Measurements from ENCODE around the gene LRRC75A.
"Not testable (repeated sequence)": the region's sequence is repeated elsewhere in the genome, so short reads cannot be mapped to it uniquely, and the experiment has no call there.

Gene LRRC75A

GRCh38 chr17:16415031-16415924 lies 76.7 kb downstream of the LRRC75A start, which contains the start of gene TRPV2:
Gene TRPV2, plus strand, starts transcription at chr17:16415571. Its CDS starts 2,098 bp downstream, at chr17:16417669.
- DNase-seq (peak; percentile 78), ATAC-seq (ENCODE audit: insufficient read depth, low read depth) (peak; percentile 69)
- H2AFZ ChIP-seq (ENCODE audit: low read depth, low read length): peak within 1 kb of the TSS; percentile 64
- TF ChIP-seq, protein P1, sequence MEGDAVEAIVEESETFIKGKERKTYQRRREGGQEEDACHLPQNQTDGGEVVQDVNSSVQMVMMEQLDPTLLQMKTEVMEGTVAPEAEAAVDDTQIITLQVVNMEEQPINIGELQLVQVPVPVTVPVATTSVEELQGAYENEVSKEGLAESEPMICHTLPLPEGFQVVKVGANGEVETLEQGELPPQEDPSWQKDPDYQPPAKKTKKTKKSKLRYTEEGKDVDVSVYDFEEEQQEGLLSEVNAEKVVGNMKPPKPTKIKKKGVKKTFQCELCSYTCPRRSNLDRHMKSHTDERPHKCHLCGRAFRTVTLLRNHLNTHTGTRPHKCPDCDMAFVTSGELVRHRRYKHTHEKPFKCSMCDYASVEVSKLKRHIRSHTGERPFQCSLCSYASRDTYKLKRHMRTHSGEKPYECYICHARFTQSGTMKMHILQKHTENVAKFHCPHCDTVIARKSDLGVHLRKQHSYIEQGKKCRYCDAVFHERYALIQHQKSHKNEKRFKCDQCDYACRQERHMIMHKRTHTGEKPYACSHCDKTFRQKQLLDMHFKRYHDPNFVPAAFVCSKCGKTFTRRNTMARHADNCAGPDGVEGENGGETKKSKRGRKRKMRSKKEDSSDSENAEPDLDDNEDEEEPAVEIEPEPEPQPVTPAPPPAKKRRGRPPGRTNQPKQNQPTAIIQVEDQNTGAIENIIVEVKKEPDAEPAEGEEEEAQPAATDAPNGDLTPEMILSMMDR (IDR thresholded peaks at IDR 0.05; ENCODE audit: borderline replicate concordance, extremely low read depth, low read length, poor library complexity, severe bottlenecking): peak; percentile 57
- no peak for TF ChIP-seq EZH2 (IDR thresholded peaks at IDR 0.05; ENCODE audit: borderline replicate concordance, low read depth, low read length, severe bottlenecking)
- H3K9me3 ChIP-seq (ENCODE audit: insufficient read depth, low read length, severe bottlenecking): no peaks in the 10 kb centered on the region
- H3K79me2 ChIP-seq (ENCODE audit: insufficient read depth, low read length): peaks cover 24% of the 10 kb centered on the region
- H3K9ac ChIP-seq (ENCODE audit: low read depth, low read length): peak within 1 kb of the TSS; percentile 84
- H3K4me2 ChIP-seq (ENCODE audit: insufficient read depth, low read length): peak within 1 kb of the TSS; percentile 95
- peaks cover 31% of the 10 kb centered on the region for H3K4me1 ChIP-seq (ENCODE audit: insufficient read depth, low read length)
- H4K20me1 ChIP-seq (ENCODE audit: insufficient read depth, low read length): peaks cover 2% of the 10 kb centered on the region; the same call in 1 of the 2 replicates
- peak within 1 kb of the TSS; percentile 69 to 88 for H3K4me3 ChIP-seq (ENCODE audit: low read depth in 1 of 2, low read length in 2 of 2)
- peak within 1 kb of the TSS; percentile 86 for H3K27ac ChIP-seq (ENCODE audit: low read length)
- H3K36me3 ChIP-seq (ENCODE audit: insufficient read depth, low read length): peaks cover 30% of the 10 kb centered on the region
- H3K27me3 ChIP-seq (ENCODE audit: insufficient read depth, low read length, poor library complexity): no peaks in the 10 kb centered on the region

GRCh38 chr17:16407911-16408588 lies 83.9 kb downstream of the LRRC75A start:
- Histone ChIP-seq H3K79me2 (ENCODE audit: insufficient read depth, low read length) (no peaks in the 10 kb centered on the region), H4K20me1 (ENCODE audit: insufficient read depth, low read length) (no peaks in the 10 kb centered on the region), H3K27ac (ENCODE audit: low read length) (no peak overlapping the region), H3K27me3 (ENCODE audit: insufficient read depth, low read length, poor library complexity) (no peaks in the 10 kb centered on the region), H2AFZ (ENCODE audit: low read depth, low read length) (no peak overlapping the region), H3K9me3 (ENCODE audit: insufficient read depth, low read length, severe bottlenecking) (no peaks in the 10 kb centered on the region), H3K4me2 (ENCODE audit: insufficient read depth, low read length) (no peak overlapping the region), H3K4me1 (ENCODE audit: insufficient read depth, low read length) (no peaks in the 10 kb centered on the region), H3K4me3 (ENCODE audit: low read depth in 1 of 2, low read length in 2 of 2) (no peak overlapping the region), H3K36me3 (ENCODE audit: insufficient read depth, low read length) (no peaks in the 10 kb centered on the region), H3K9ac (ENCODE audit: low read depth, low read length) (no peak overlapping the region)
- TF ChIP-seq EZH2 (IDR thresholded peaks at IDR 0.05; ENCODE audit: borderline replicate concordance, low read depth, low read length, severe bottlenecking): no peak
- TF ChIP-seq, protein P1 (IDR thresholded peaks at IDR 0.05; ENCODE audit: borderline replicate concordance, extremely low read depth, low read length, poor library complexity, severe bottlenecking): no peak
- no peak for ATAC-seq (ENCODE audit: insufficient read depth, low read depth)
- no peak for DNase-seq

GRCh38 chr17:16406742-16407674 lies 85.0 kb downstream of the LRRC75A start:
- H3K9ac ChIP-seq (ENCODE audit: low read depth, low read length): no peak overlapping the region
- peak; percentile 27; the same call in 1 of the 3 replicates for ATAC-seq (ENCODE audit: insufficient read depth, low read depth)

DNA sequence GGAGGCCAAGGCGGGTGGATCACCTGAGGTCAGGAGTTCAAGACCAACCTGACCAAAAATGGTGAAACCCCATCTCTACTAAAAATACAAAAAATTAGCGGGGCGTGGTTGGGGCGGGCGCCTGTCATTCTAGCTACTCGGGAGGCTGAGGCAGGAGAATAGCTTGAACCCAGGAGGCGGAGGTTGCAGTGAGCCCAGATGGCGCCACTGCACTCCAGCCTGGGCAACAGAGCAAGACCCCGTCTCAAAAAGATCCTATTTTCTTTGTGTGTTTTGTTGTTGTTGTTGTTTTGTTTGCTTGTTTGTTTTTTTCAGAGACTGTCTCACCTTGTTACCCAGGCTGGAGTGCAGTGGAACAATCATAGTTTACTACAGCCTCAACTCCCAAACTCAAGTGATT lies 88.1 kb downstream of the LRRC75A start:
- not testable (repeated sequence) for H2AFZ ChIP-seq (ENCODE audit: low read depth, low read length); DNase-seq; H3K27ac ChIP-seq (ENCODE audit: low read length); ATAC-seq (ENCODE audit: insufficient read depth, low read depth); H4K20me1 ChIP-seq (ENCODE audit: insufficient read depth, low read length); H3K36me3 ChIP-seq (ENCODE audit: insufficient read depth, low read length); H3K79me2 ChIP-seq (ENCODE audit: insufficient read depth, low read length); H3K4me3 ChIP-seq (ENCODE audit: low read depth in 1 of 2, low read length in 2 of 2); H3K4me2 ChIP-seq (ENCODE audit: insufficient read depth, low read length); H3K9ac ChIP-seq (ENCODE audit: low read depth, low read length); H3K4me1 ChIP-seq (ENCODE audit: insufficient read depth, low read length); H3K27me3 ChIP-seq (ENCODE audit: insufficient read depth, low read length, poor library complexity); H3K9me3 ChIP-seq (ENCODE audit: insufficient read depth, low read length, severe bottlenecking)

More at GRCh38 chr17:16406742-16407674, 85.0 kb downstream of the LRRC75A start:
- Histone ChIP-seq H3K4me1 (ENCODE audit: insufficient read depth, low read length) (no peaks in the 10 kb centered on the region), H3K4me3 (ENCODE audit: low read depth in 1 of 2, low read length in 2 of 2) (no peak overlapping the region), H3K27me3 (ENCODE audit: insufficient read depth, low read length, poor library complexity) (no peaks in the 10 kb centered on the region), H3K36me3 (ENCODE audit: insufficient read depth, low read length) (no peaks in the 10 kb centered on the region), H2AFZ (ENCODE audit: low read depth, low read length) (no peak overlapping the region), H3K4me2 (ENCODE audit: insufficient read depth, low read length) (no peak overlapping the region), H4K20me1 (ENCODE audit: insufficient read depth, low read length) (no peaks in the 10 kb centered on the region), H3K9me3 (ENCODE audit: insufficient read depth, low read length, severe bottlenecking) (no peaks in the 10 kb centered on the region), H3K27ac (ENCODE audit: low read length) (no peak overlapping the region), H3K79me2 (ENCODE audit: insufficient read depth, low read length) (no peaks in the 10 kb centered on the region)
- DNase-seq: no peak
- TF ChIP-seq, protein P1 (IDR thresholded peaks at IDR 0.05; ENCODE audit: borderline replicate concordance, extremely low read depth, low read length, poor library complexity, severe bottlenecking): no peak
- TF ChIP-seq EZH2 (IDR thresholded peaks at IDR 0.05; ENCODE audit: borderline replicate concordance, low read depth, low read length, severe bottlenecking): no peak
